ENCODE data around the gene ZNF367. TPM values are rescaled to one million over a fixed set of nuclear protein-coding genes. Genes with fewer than 3 reads are reported as not detected.

Gene ZNF367
- total RNA-seq, 1 donor from 2014 or later: 0.74 TPM

GRCh38 chr9:96417051-96417586 is 1.1 kb downstream of the ZNF367 start:
- peak overlapping the region; percentile 99 for H3K27ac ChIP-seq
- H3K27me3 ChIP-seq: no peaks in the 10 kb centered on the region
- DNase-seq (ENCODE audit: extremely low spot score in 2 of 2): peak in 1 of 2 donors; percentile 91
- H3K4me1 ChIP-seq: peaks cover 33% of the 10 kb centered on the region
- no peak for TF ChIP-seq POLR2A (IDR thresholded peaks at IDR 0.05)
- peak; percentile 56 to 81 for TF ChIP-seq POLR2AphosphoS5 (IDR thresholded peaks at IDR 0.05; ENCODE audit: insufficient read depth in 1 of 2, low read depth in 1 of 2)
- peak in 1 of 3 experiments; percentile 14 for TF ChIP-seq CTCF (IDR thresholded peaks at IDR 0.05)
- H3K9me3 ChIP-seq: no peaks in the 10 kb centered on the region
- peak overlapping the region; percentile 93 to 96 for H3K4me3 ChIP-seq
- no peaks in the 10 kb centered on the region for H3K36me3 ChIP-seq
- intact Hi-C loops (cut with DNase I): loop anchor here (10.0 kb wide), 1 partner anchor 238 kb away; the partner anchor contains the start of gene PRXL2C

GRCh38 chr9:96413302-96414221 is 4.6 kb downstream of the ZNF367 start:
- H3K4me3 ChIP-seq: no peak overlapping the region
- H3K9me3 ChIP-seq: no peaks in the 10 kb centered on the region
- intact Hi-C loops (cut with DNase I): loop anchor here (10.0 kb wide), 1 partner anchor 241 kb away; the partner anchor contains the start of gene PRXL2C
- TF ChIP-seq POLR2AphosphoS5 (IDR thresholded peaks at IDR 0.05; ENCODE audit: insufficient read depth in 1 of 2, low read depth in 1 of 2): no peak
- TF ChIP-seq CTCF (IDR thresholded peaks at IDR 0.05): no peak
- TF ChIP-seq POLR2A (IDR thresholded peaks at IDR 0.05): no peak
- H3K4me1 ChIP-seq: peaks cover 15% of the 10 kb centered on the region
- no peak overlapping the region for H3K27ac ChIP-seq
- H3K36me3 ChIP-seq: no peaks in the 10 kb centered on the region
- no peaks in the 10 kb centered on the region for H3K27me3 ChIP-seq
- no peak for DNase-seq (ENCODE audit: extremely low spot score in 2 of 2)

- no peak overlapping the region for H3K4me3 ChIP-seq
- intact Hi-C loops (cut with DNase I): loop anchor here (10.0 kb wide), 1 partner anchor 242 kb away; the partner anchor contains the start of gene PRXL2C
- peaks cover 11% of the 10 kb centered on the region for H3K4me1 ChIP-seq
- no peaks in the 10 kb centered on the region for H3K9me3 ChIP-seq
- no peak overlapping the region for H3K27ac ChIP-seq
- no peaks in the 10 kb centered on the region for H3K27me3 ChIP-seq
- no peak for DNase-seq (ENCODE audit: extremely low spot score in 2 of 2)
- H3K36me3 ChIP-seq: no peaks in the 10 kb centered on the region
- TF ChIP-seq POLR2AphosphoS5 (IDR thresholded peaks at IDR 0.05; ENCODE audit: insufficient read depth in 1 of 2, low read depth in 1 of 2) (no peak), POLR2A (IDR thresholded peaks at IDR 0.05) (no peak), CTCF (IDR thresholded peaks at IDR 0.05) (no peak)
Measured at GRCh38 chr9:96412174-96412913, 5.8 kb downstream of the ZNF367 start.

- intact Hi-C loops (cut with DNase I): loop anchor here (10.0 kb wide), 1 partner anchor 244 kb away; the partner anchor contains the start of gene PRXL2C
- Histone ChIP-seq H3K27me3 (no peaks in the 10 kb centered on the region), H3K36me3 (no peaks in the 10 kb centered on the region), H3K9me3 (no peaks in the 10 kb centered on the region), H3K4me1 (peaks cover 2% of the 10 kb centered on the region), H3K4me3 (no peak overlapping the region), H3K27ac (no peak overlapping the region)
- TF ChIP-seq POLR2A (IDR thresholded peaks at IDR 0.05) (no peak), CTCF (IDR thresholded peaks at IDR 0.05) (no peak), POLR2AphosphoS5 (IDR thresholded peaks at IDR 0.05; ENCODE audit: insufficient read depth in 1 of 2, low read depth in 1 of 2) (no peak)
- no peak for DNase-seq (ENCODE audit: extremely low spot score in 2 of 2)
Measured at GRCh38 chr9:96411129-96411838, 6.9 kb downstream of the ZNF367 start.

Data from vagina (tissue), 2 donors.